DND-41 (cell line): Measurements from ENCODE around the gene DCDC1.

Source experiments
- ATAC-seq: fragments of 200-7000 bp; cut with Tn5 transposase; 3 replicates; pipeline ENCODE4 v1.9.1; 2021; ENCODE audit warnings: low read depth; ENCODE audit not compliant: insufficient read depth
- DNase-seq: peaks from one replicate; pipeline ENCODE4 v3.0.0-alpha.2; 2020
- H2AFZ ChIP-seq: 2 replicates; pipeline ENCODE4 v1.6.0; 2012; ENCODE audit warnings: low read depth, low read length
- H3K27ac ChIP-seq: 2 replicates; pipeline ENCODE4 v1.5.1; 2012; ENCODE audit warnings: low read length, inconsistent platforms
- H3K27me3 ChIP-seq: fragments of 200-600 bp; sonication (generic); 2 replicates; pipeline ENCODE4 v1.6.0; 2012; ENCODE audit warnings: low read length, mild to moderate bottlenecking, inconsistent platforms; ENCODE audit not compliant: insufficient read depth, poor library complexity
- H3K36me3 ChIP-seq: 2 replicates; pipeline ENCODE4 v1.5.1; 2012; ENCODE audit warnings: low read length, inconsistent platforms; ENCODE audit not compliant: insufficient read depth
- H3K4me1 ChIP-seq: 2 replicates; pipeline ENCODE4 v1.5.1; 2012; ENCODE audit warnings: mild to moderate bottlenecking, low read length; ENCODE audit not compliant: insufficient read depth
- H3K4me2 ChIP-seq: 2 replicates; pipeline ENCODE4 v1.6.0; 2012; ENCODE audit warnings: mild to moderate bottlenecking, moderate library complexity, low read length, inconsistent platforms; ENCODE audit not compliant: insufficient read depth
- H3K4me3 ChIP-seq, 2 experiments: fragments of 200-600 bp in 1 of 2; shearing (Covaris generic) in 1 of 2; 2 replicates each; pipeline ENCODE4 v1.5.1; 2012 to 2016; ENCODE audit warnings: inconsistent platforms in 2 of 2, low read length in 2 of 2, mild to moderate bottlenecking in 2 of 2, low read depth in 1 of 2, moderate library complexity in 1 of 2
- H3K79me2 ChIP-seq: 2 replicates; pipeline ENCODE4 v1.6.0; 2012; ENCODE audit warnings: low read length, inconsistent platforms; ENCODE audit not compliant: insufficient read depth
- H3K9ac ChIP-seq: 2 replicates; pipeline ENCODE4 v1.6.0; 2012; ENCODE audit warnings: low read depth, mild to moderate bottlenecking, inconsistent platforms, low read length, moderate library complexity
- H3K9me3 ChIP-seq: 2 replicates; pipeline ENCODE4 v1.5.1; 2012; ENCODE audit warnings: low read length, moderate library complexity, mild to moderate bottlenecking, inconsistent platforms; ENCODE audit not compliant: insufficient read depth, severe bottlenecking
- H4K20me1 ChIP-seq: 2 replicates; pipeline ENCODE4 v1.6.0; 2012; ENCODE audit warnings: low read length; ENCODE audit not compliant: insufficient read depth
- EZH2 ChIP-seq: IDR thresholded peaks from 3 replicates; pipeline ENCODE4 v1.6.1; 2012; ENCODE audit warnings: borderline replicate concordance, low read depth, mild to moderate bottlenecking, moderate library complexity, low read length, inconsistent platforms; ENCODE audit not compliant: severe bottlenecking
- TF ChIP-seq, protein P1 (sequence below): IDR thresholded peaks from 2 replicates; pipeline ENCODE4 v1.5.1; 2012; ENCODE audit warnings: borderline replicate concordance, low read length, moderate library complexity, mild to moderate bottlenecking; ENCODE audit not compliant: poor library complexity, severe bottlenecking; ENCODE audit errors: extremely low read depth

DCDC1 gene

DNA sequence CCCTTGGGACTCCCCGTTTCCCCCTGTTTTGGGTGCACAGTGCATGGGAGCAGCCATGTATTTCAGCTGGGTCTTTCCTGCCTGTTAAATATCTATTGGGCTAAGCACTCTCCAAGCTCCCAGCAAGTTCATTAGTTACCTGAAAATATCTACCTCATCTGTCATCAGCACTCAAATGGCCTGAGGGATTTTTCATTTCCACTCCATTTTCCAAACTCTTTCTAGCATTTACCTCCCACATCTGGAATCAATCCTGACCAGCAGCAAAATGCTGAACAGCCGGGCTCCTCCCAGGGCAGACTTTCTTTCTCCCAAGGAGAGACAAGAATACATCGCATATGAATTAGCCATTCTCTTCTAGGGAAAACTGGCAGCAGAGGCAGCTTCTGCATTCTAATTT lies 509.9 kb downstream of the DCDC1 start:
- no peak overlapping the region for H2AFZ ChIP-seq
- TF ChIP-seq, protein P1, sequence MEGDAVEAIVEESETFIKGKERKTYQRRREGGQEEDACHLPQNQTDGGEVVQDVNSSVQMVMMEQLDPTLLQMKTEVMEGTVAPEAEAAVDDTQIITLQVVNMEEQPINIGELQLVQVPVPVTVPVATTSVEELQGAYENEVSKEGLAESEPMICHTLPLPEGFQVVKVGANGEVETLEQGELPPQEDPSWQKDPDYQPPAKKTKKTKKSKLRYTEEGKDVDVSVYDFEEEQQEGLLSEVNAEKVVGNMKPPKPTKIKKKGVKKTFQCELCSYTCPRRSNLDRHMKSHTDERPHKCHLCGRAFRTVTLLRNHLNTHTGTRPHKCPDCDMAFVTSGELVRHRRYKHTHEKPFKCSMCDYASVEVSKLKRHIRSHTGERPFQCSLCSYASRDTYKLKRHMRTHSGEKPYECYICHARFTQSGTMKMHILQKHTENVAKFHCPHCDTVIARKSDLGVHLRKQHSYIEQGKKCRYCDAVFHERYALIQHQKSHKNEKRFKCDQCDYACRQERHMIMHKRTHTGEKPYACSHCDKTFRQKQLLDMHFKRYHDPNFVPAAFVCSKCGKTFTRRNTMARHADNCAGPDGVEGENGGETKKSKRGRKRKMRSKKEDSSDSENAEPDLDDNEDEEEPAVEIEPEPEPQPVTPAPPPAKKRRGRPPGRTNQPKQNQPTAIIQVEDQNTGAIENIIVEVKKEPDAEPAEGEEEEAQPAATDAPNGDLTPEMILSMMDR = no peak
- no peak for TF ChIP-seq EZH2
- H3K27me3 ChIP-seq = no peaks in the 10 kb centered on the region
- ATAC-seq = no peak
- no peak overlapping the region for H3K9ac ChIP-seq
- DNase-seq = no peak
- no peak overlapping the region for H3K4me2 ChIP-seq
- H3K79me2 ChIP-seq = no peaks in the 10 kb centered on the region
- no peaks in the 10 kb centered on the region for H3K4me1 ChIP-seq
- no peak overlapping the region for H3K27ac ChIP-seq
- no peaks in the 10 kb centered on the region for H4K20me1 ChIP-seq
- no peaks in the 10 kb centered on the region for H3K9me3 ChIP-seq
- H3K36me3 ChIP-seq = no peaks in the 10 kb centered on the region
- H3K4me3 ChIP-seq = no peak overlapping the region

DNA sequence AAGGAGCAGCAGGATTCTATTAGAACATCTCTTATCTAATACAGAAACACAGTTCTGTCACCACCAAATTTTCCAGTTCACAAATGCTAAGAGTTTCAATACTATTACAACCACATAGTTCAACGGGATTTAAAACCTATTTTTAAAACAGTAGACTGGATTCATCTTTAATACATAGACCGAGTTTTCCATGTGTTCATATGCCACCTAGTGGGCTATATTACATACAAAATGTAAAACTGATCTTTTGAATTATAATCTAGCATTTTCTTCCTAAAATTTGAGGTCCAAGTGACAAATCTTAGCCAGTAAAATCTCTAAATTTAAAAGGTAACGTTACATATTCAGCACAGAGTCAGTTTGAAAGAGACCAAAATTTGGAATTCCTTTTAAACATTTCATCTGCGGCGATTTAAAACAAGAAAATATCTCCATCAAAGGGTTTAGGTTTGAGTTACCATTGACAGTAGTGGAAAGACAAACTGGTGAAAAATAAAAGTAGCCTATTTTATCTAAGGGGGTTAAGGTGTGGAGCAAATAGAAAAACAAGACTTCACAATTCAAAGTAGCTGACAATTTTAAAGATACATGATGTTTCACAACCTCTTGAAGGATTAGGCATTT lies 514.0 kb downstream of the DCDC1 start:
- ATAC-seq (no peak), DNase-seq (no peak)

DNA sequence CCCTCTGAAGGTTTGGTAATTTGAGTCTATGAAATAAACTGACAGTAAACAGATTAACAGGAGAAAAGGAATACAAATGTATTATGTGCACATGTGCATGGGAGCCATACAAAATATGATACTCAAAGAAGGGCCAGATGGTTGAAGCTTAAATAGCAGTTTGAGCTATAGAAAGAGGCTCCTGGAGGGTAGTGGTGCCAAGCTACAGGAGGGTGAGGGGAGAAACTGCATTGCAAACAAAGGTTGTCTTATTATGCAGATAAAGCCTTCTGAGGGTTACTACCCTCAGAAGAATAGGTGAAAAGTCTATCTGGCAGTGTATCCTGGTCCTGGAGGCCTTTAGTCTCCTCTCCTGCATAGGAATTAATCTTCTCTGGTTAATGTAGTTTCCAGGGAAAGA lies 516.1 kb downstream of the DCDC1 start:
- TF ChIP-seq EZH2 = no peak
- TF ChIP-seq, protein P1 = no peak
- no peak overlapping the region for H2AFZ ChIP-seq
- no peak for ATAC-seq
- no peaks in the 10 kb centered on the region for H3K27me3 ChIP-seq
- no peaks in the 10 kb centered on the region for H3K9me3 ChIP-seq
- no peak overlapping the region for H3K9ac ChIP-seq
- H3K4me3 ChIP-seq = no peak overlapping the region
- no peaks in the 10 kb centered on the region for H4K20me1 ChIP-seq
- H3K79me2 ChIP-seq = no peaks in the 10 kb centered on the region
- H3K4me1 ChIP-seq = no peaks in the 10 kb centered on the region
- H3K36me3 ChIP-seq = no peaks in the 10 kb centered on the region
- no peak overlapping the region for H3K4me2 ChIP-seq
- no peak for DNase-seq
- no peak overlapping the region for H3K27ac ChIP-seq

More for the DNA sequence above, 514.0 kb downstream of the DCDC1 start:
- Histone ChIP-seq H3K9me3 (no peaks in the 10 kb centered on the region), H3K27ac (no peak overlapping the region), H3K4me2 (no peak overlapping the region), H3K4me3 (no peak overlapping the region), H3K4me1 (no peaks in the 10 kb centered on the region), H3K27me3 (no peaks in the 10 kb centered on the region), H4K20me1 (no peaks in the 10 kb centered on the region), H3K9ac (no peak overlapping the region), H3K36me3 (no peaks in the 10 kb centered on the region), H2AFZ (no peak overlapping the region), H3K79me2 (no peaks in the 10 kb centered on the region)
- TF ChIP-seq, protein P1 = peak; percentile 40
- no peak for TF ChIP-seq EZH2

DNA sequence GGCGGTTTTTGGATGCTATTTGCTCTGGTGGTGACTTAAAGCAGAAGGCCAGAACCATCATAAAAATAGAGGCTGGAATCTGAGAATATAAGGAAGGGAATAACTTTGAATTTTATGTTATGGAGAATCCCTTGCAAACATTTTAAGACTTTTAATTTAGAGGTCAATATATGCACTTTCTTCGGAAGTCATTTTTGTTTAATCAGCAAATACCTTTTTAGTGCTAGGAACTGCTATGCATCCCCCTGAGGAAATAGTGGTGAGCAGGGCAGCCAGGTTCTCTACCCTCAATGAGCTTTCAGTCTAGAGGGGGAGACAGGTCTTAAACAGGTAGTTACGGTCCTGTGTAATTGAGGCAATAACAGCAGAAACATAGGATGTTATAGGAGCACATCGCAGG lies 516.9 kb downstream of the DCDC1 start:
- Histone ChIP-seq H3K79me2 (no peaks in the 10 kb centered on the region), H3K9me3 (no peaks in the 10 kb centered on the region), H3K9ac (no peak overlapping the region), H3K27ac (no peak overlapping the region), H3K27me3 (no peaks in the 10 kb centered on the region), H2AFZ (no peak overlapping the region), H3K36me3 (no peaks in the 10 kb centered on the region), H4K20me1 (no peaks in the 10 kb centered on the region), H3K4me3 (no peak overlapping the region), H3K4me2 (no peak overlapping the region), H3K4me1 (no peaks in the 10 kb centered on the region)
- TF ChIP-seq, protein P1 = no peak
- no peak for TF ChIP-seq EZH2
- ATAC-seq (no peak), DNase-seq (no peak)
